H1 (cell line): ENCODE results near the gene KIF20A. TPM values are rescaled to one million over a fixed set of nuclear protein-coding genes. Genes with fewer than 3 reads are reported as not detected.

Experiments
- CTCF ChIA-PET: fragments of 300-600 bp; sonication (Branson Sonifier 250); formaldehyde crosslinking; loops from one replicate; lab custom pipeline; 2021; ENCODE audit not compliant: partially characterized antibody; lab: Charles Lee
- POLR2A ChIA-PET: fragments of 300-600 bp; sonication (Branson Sonifier 250); formaldehyde crosslinking; loops from one replicate; lab custom pipeline; 2021; ENCODE audit warnings: inconsistent platforms; ENCODE audit not compliant: partially characterized antibody; lab: Charles Lee
- DNase-seq, 2 experiments: peaks; one replicate each; pipeline versions ENCODE4 v3.0.0 to v3.0.0-alpha.2; 2010 to 2022; ENCODE audit warnings: low spot score in 2 of 2, low read depth in 1 of 2, mixed read lengths in 1 of 2
- FAIRE-seq: peaks from 2 replicates; lab custom pipeline; 2011; peaks lifted over from hg19 to GRCh38; lab: Jason Lieb, UNC
- H2AFZ ChIP-seq: 2 replicates; pipeline ENCODE4 v1.8.1; 2012; ENCODE audit warnings: low read length, inconsistent platforms
- H2AK5ac ChIP-seq: 2 replicates; pipeline ENCODE4 v1.6.1; 2013; ENCODE audit warnings: low read depth, low read length
- H2BK120ac ChIP-seq: replicated peaks from 2 replicates; pipeline ENCODE3; 2013; ENCODE audit warnings: low read depth, low read length, inconsistent platforms
- H2BK12ac ChIP-seq: 2 replicates; pipeline ENCODE4 v1.6.1; 2013; ENCODE audit warnings: low read depth, low read length
- H2BK15ac ChIP-seq: 2 replicates; pipeline ENCODE4 v1.6.1; 2013; ENCODE audit warnings: low read length
- H2BK20ac ChIP-seq: 2 replicates; pipeline ENCODE4 v1.6.1; 2013; ENCODE audit warnings: low read length
- H2BK5ac ChIP-seq: 2 replicates; pipeline ENCODE4 v1.6.1; 2013; ENCODE audit warnings: low read depth, low read length
- H3K14ac ChIP-seq: 2 replicates; pipeline ENCODE4 v1.6.1; 2013; ENCODE audit warnings: inconsistent platforms; ENCODE audit not compliant: insufficient read length
- H3K18ac ChIP-seq: 2 replicates; pipeline ENCODE4 v1.6.1; 2013; ENCODE audit warnings: low read length; ENCODE audit errors: extremely low read depth
- H3K23ac ChIP-seq: 2 replicates; pipeline ENCODE4 v1.6.1; 2013; ENCODE audit warnings: inconsistent platforms; ENCODE audit not compliant: insufficient read length
- H3K23me2 ChIP-seq: 2 replicates; pipeline ENCODE4 v1.6.1; 2013; ENCODE audit warnings: low read depth, low read length
- H3K27ac ChIP-seq: 2 replicates; pipeline ENCODE4 v1.6.1; 2011; ENCODE audit warnings: low read depth, low read length, inconsistent platforms
- H3K27me3 ChIP-seq, 4 experiments: replicated peaks in 1 of 4; 1 replicate in 1 of 4; 2 replicates in 3 of 4; pipeline versions ENCODE4 v1.6.1 to v1.8.1; 2011 to 2013; ENCODE audit warnings: low read length in 3 of 4, mild to moderate bottlenecking in 3 of 4, inconsistent platforms in 2 of 4, mixed read lengths in 2 of 4, moderate library complexity in 1 of 4; ENCODE audit not compliant: control insufficient read depth in 3 of 4, insufficient read depth in 3 of 4; ENCODE audit errors: extremely low read depth in 1 of 4
- H3K36me3 ChIP-seq, 4 experiments: 2 replicates each; pipeline versions ENCODE4 v1.6.1 to v1.8.1; 2011 to 2013; ENCODE audit warnings: mild to moderate bottlenecking in 4 of 4, low read length in 3 of 4, moderate library complexity in 2 of 4, control low read depth in 1 of 4, inconsistent platforms in 1 of 4; ENCODE audit not compliant: insufficient read depth in 4 of 4, control insufficient read depth in 2 of 4
- H3K4ac ChIP-seq: replicated peaks from 2 replicates; pipeline ENCODE3; 2013; ENCODE audit warnings: low read length, low read depth, mixed read lengths, inconsistent platforms; ENCODE audit not compliant: insufficient read length
- H3K4me1 ChIP-seq, 4 experiments: replicated peaks in 1 of 4; 1 replicate in 1 of 4; 2 replicates in 3 of 4; pipeline versions ENCODE4 v1.6.1 to v1.8.1; 2011 to 2013; ENCODE audit warnings: low read length in 3 of 4, inconsistent platforms in 2 of 4, mixed read lengths in 1 of 4; ENCODE audit not compliant: insufficient read depth in 4 of 4, control insufficient read depth in 3 of 4
- H3K4me2 ChIP-seq, 2 experiments: 2 replicates each; pipeline versions ENCODE4 v1.6.1 to v1.8.1; 2011 to 2013; ENCODE audit warnings: low read depth in 2 of 2, low read length in 2 of 2, control low read depth in 1 of 2, inconsistent platforms in 1 of 2, mild to moderate bottlenecking in 1 of 2; ENCODE audit not compliant: insufficient read depth in 1 of 2
- H3K4me3 ChIP-seq, 4 experiments: fragments of 200-600, 300-600 bp in 1 of 4; sonication (generic), shearing (Covaris generic), sonication (Bioruptor Twin) in 1 of 4; 2 replicates each; pipeline versions ENCODE4 v1.5.1 to v1.8.1; 2011 to 2016; ENCODE audit warnings: low read length in 4 of 4, low read depth in 3 of 4, control low read depth in 2 of 4, inconsistent platforms in 2 of 4, mild to moderate bottlenecking in 2 of 4, mixed read lengths in 1 of 4, moderate library complexity in 1 of 4; ENCODE audit not compliant: insufficient read depth in 2 of 4; ENCODE audit errors: extremely low read depth in 1 of 4
- H3K56ac ChIP-seq: replicated peaks from 2 replicates; pipeline ENCODE3; 2013; ENCODE audit warnings: low read depth, mild to moderate bottlenecking, mixed read lengths, low read length, inconsistent platforms; ENCODE audit not compliant: insufficient read length
- H3K79me1 ChIP-seq: 2 replicates; pipeline ENCODE4 v1.6.1; 2013; ENCODE audit warnings: low read depth, low read length, control low read depth
- H3K79me2 ChIP-seq, 2 experiments: 2 replicates each; pipeline versions ENCODE4 v1.6.1 to v1.8.1; 2012 to 2013; ENCODE audit warnings: low read length in 2 of 2, mild to moderate bottlenecking in 2 of 2, inconsistent platforms in 1 of 2; ENCODE audit not compliant: insufficient read depth in 2 of 2, control insufficient read depth in 1 of 2
- H3K9ac ChIP-seq, 4 experiments: replicated peaks in 1 of 4; 1 replicate in 1 of 4; 2 replicates in 3 of 4; pipeline versions ENCODE4 v1.6.1 to v1.8.1; 2011 to 2013; ENCODE audit warnings: low read depth in 3 of 4, low read length in 3 of 4, control low read depth in 2 of 4, mild to moderate bottlenecking in 2 of 4, moderate library complexity in 2 of 4, inconsistent platforms in 1 of 4; ENCODE audit errors: extremely low read depth in 1 of 4
- H3K9me3 ChIP-seq, 2 experiments: 2 replicates each; pipeline versions ENCODE4 v1.6.1 to v1.8.1; 2012 to 2013; ENCODE audit warnings: mild to moderate bottlenecking in 2 of 2, moderate library complexity in 2 of 2, control low read depth in 1 of 2, inconsistent platforms in 1 of 2, low read depth in 1 of 2, low read length in 1 of 2, mixed read lengths in 1 of 2; ENCODE audit not compliant: insufficient read depth in 2 of 2
- H4K20me1 ChIP-seq, 2 experiments: replicated peaks in 1 of 2; 2 replicates each; pipeline versions ENCODE3 to v1.8.1; 2011 to 2013; ENCODE audit warnings: inconsistent platforms in 2 of 2, low read length in 2 of 2, mild to moderate bottlenecking in 1 of 2; ENCODE audit not compliant: insufficient read depth in 2 of 2, control insufficient read depth in 1 of 2
- H4K5ac ChIP-seq: 2 replicates; pipeline ENCODE4 v1.6.1; 2013; ENCODE audit warnings: low read length, low read depth, mixed read lengths, inconsistent platforms; ENCODE audit not compliant: insufficient read length
- H4K8ac ChIP-seq: 2 replicates; pipeline ENCODE4 v1.8.0; 2013; ENCODE audit warnings: mild to moderate bottlenecking, moderate library complexity, low read length, inconsistent platforms; ENCODE audit not compliant: insufficient read depth; ENCODE audit errors: extremely low read depth
- H4K91ac ChIP-seq: replicated peaks from 2 replicates; pipeline ENCODE3; 2013; ENCODE audit warnings: low read length, mixed read lengths, inconsistent platforms; ENCODE audit not compliant: insufficient read length
- ASH2L ChIP-seq: fragments of 200-600, 300-600 bp; sonication (generic); IDR thresholded peaks from one replicate; pipeline ENCODE4 v1.7.1; 2017; ENCODE audit warnings: low read length
- BCL11A ChIP-seq, 2 experiments: IDR thresholded peaks; one replicate each; pipeline ENCODE4 v1.6.1; 2011; ENCODE audit warnings: low read depth in 2 of 2, low read length in 2 of 2, mild to moderate bottlenecking in 2 of 2
- CEBPB ChIP-seq: IDR thresholded peaks from 2 replicates; pipeline ENCODE4 v1.6.1; 2012; ENCODE audit warnings: low read depth, low read length
- HDAC2 ChIP-seq, 2 experiments: fragments of 300-600 bp in 1 of 2; sonication (generic) in 1 of 2; IDR thresholded peaks; 2 replicates each; pipeline ENCODE4 v1.6.1; 2011 to 2012; ENCODE audit warnings: low read depth in 2 of 2, low read length in 2 of 2, mild to moderate bottlenecking in 2 of 2, moderate library complexity in 2 of 2, borderline replicate concordance in 1 of 2, inconsistent platforms in 1 of 2
- NANOG ChIP-seq: IDR thresholded peaks from 2 replicates; pipeline ENCODE4 v1.6.1; 2011; ENCODE audit warnings: low read length, low read depth, mild to moderate bottlenecking, inconsistent platforms; ENCODE audit not compliant: insufficient read depth, poor library complexity, severe bottlenecking
- NRF1 ChIP-seq: IDR thresholded peaks from 2 replicates; pipeline ENCODE4 v1.6.1; 2011; ENCODE audit warnings: mild to moderate bottlenecking, low read depth, low read length, improper control_type of control experiment
- RAD21 ChIP-seq, 2 experiments: IDR thresholded peaks in 1 of 2; conservative IDR thresholded peaks in 1 of 2; 2 replicates each; pipeline ENCODE4 v1.6.1; 2011; ENCODE audit warnings: low read depth in 2 of 2, low read length in 2 of 2, improper control_type of control experiment in 1 of 2, inconsistent platforms in 1 of 2, mild to moderate bottlenecking in 1 of 2, moderate library complexity in 1 of 2
- SAP30 ChIP-seq: fragments of 300-600 bp; sonication (generic); IDR thresholded peaks from 2 replicates; pipeline ENCODE4 v1.7.1; 2012; ENCODE audit warnings: low read length, moderate library complexity, mild to moderate bottlenecking, inconsistent platforms; ENCODE audit not compliant: insufficient read depth, insufficient replicate concordance
- SP2 ChIP-seq: IDR thresholded peaks from 2 replicates; pipeline ENCODE4 v1.6.1; 2012; ENCODE audit warnings: mild to moderate bottlenecking, low read length, inconsistent platforms
- SP4 ChIP-seq: IDR thresholded peaks from 2 replicates; pipeline ENCODE4 v1.6.1; 2012; ENCODE audit warnings: low read length, inconsistent platforms
- WGBS, 2 experiments: shearing (Covaris generic) in 1 of 2; methylation state at CpG; one replicate each; pipeline versions ENCODE4 v1.1.6 to v1.1.7; 2013 to 2015; ENCODE audit warnings: low lambda C conversion rate in 2 of 2, mixed read lengths in 2 of 2, inconsistent platforms in 1 of 2, low coverage in 1 of 2, missing lambda C conversion rate in 1 of 2; ENCODE audit not compliant: insufficient replicate concordance in 2 of 2, insufficient coverage in 1 of 2, insufficient read length in 1 of 2; ENCODE audit errors: extremely low coverage in 1 of 2, missing lambda C conversion rate in 1 of 2; 5-methylcytosine and 5-hydroxymethylcytosine counted together
- polyA plus RNA-seq, 7 experiments: library from polyadenylated mRNA; depleted of rRNA in 3 of 7; stranded (reverse) in 5 of 7; unstranded in 2 of 7; fragments of >200 nt in 5 of 7; fragments of 200-250 nt in 2 of 7; gene quantifications; 1 replicate in 5 of 7; 2 replicates in 1 of 7; 4 replicates in 1 of 7; pipeline versions ENCODE4 v1.2.1 to v1.2.3, GENCODE V29; 2011 to 2013; ENCODE audit warnings: missing spikeins in 2 of 7, mixed read lengths in 2 of 7
- total RNA-seq: library from RNA; stranded (reverse); fragmentation: NEBNext Ultra II Directional; extraction: Animal tissue kit (Norgen Biotek cat#: 25700); gene quantifications from 2 replicates; pipeline ENCODE4 v1.2.1, GENCODE V29; 2021
- TF ChIP-seq, protein P1 (sequence below), 3 experiments: IDR thresholded peaks; 1 replicate in 2 of 3; 2 replicates in 1 of 3; pipeline versions ENCODE4 v1.5.1 to v1.6.1; 2011; ENCODE audit warnings: low read length in 3 of 3, mild to moderate bottlenecking in 3 of 3, inconsistent platforms in 2 of 3, low read depth in 1 of 3, moderate library complexity in 1 of 3; ENCODE audit not compliant: insufficient read depth in 1 of 3; ENCODE audit errors: control extremely low read depth in 1 of 3

Gene KIF20A
- total and polyA plus RNA-seq, 2 of the 8 experiments (the other 6 are each of a cell fraction or from before 2014, with no cell fraction given), result 33.3 to 67.1 TPM

DNA sequence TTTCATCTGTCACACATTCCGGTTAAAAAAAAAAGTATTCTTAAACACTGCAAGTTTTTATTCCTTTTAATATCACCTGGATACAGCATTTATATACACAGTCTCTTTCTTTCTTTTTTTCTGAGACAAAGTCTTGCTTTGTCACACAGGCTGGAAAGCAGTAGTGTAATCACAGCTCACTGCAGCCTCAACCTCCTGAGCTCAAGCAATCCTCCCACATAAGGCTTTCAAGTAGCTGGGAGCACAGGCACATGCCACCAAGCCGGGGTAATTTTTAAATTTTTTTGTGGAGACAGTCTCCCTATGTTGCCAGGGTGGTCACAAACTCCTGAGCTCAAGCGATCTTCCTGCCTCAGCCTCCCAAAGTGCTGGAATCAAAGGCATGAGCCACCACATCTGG, 13.9 kb downstream of the KIF20A start:
- POLR2A ChIA-PET, result interaction anchor here (1.0 to 1.9 kb wide), 2 partner anchors 9 to 14 kb away, joined by 3 to 4 read pairs; partner anchors contain the start of gene KIF20A
- Histone ChIP-seq H3K27ac (no peak overlapping the region), H4K91ac (no peak overlapping the region), H3K18ac (no peak overlapping the region), H3K79me2 (no peaks in the 10 kb centered on the region), H3K36me3 (peaks cover 22 to 74% (median 45%) of the 10 kb centered on the region in 4 experiments), H3K4me3 (no peak overlapping the region), H4K5ac (no peak overlapping the region), H3K27me3 (peaks cover 0 to 1% (median 0%) of the 10 kb centered on the region in 4 experiments; a peak in 1 of 7 replicates), H2BK15ac (no peak overlapping the region), H3K79me1 (no peaks in the 10 kb centered on the region), H2BK12ac (no peak overlapping the region), H3K4ac (no peak overlapping the region), H2AK5ac (no peak overlapping the region), H3K23ac (no peak overlapping the region), H3K23me2 (no peaks in the 10 kb centered on the region), H4K20me1 (no peaks in the 10 kb centered on the region), H3K14ac (no peak overlapping the region), H4K8ac (no peak overlapping the region), H2BK120ac (no peak overlapping the region), H3K9me3 (no peaks in the 10 kb centered on the region), H2BK20ac (no peak overlapping the region), H3K56ac (no peak overlapping the region), H3K9ac (no peak overlapping the region), H3K4me1 (no peaks in the 10 kb centered on the region), H2AFZ (no peak overlapping the region), H2BK5ac (no peak overlapping the region), H3K4me2 (no peak overlapping the region)
- CTCF ChIA-PET, result interaction anchor here (1.0 kb wide), 1 partner anchor 13 kb away, joined by 3 read pairs; no protein-coding TSS in a partner anchor
- FAIRE-seq, result no peak
- WGBS, 2 experiments, result 89% methylated on average over 3 of the region's 3 CpGs; no CpG with 5 or more reads in 1 of the 2 experiments
- no peak for DNase-seq
- no peak for TF ChIP-seq BCL11A (IDR thresholded peaks at IDR 0.05; ENCODE audit: low read depth in 2 of 2, low read length in 2 of 2)
- TF ChIP-seq, protein P1, sequence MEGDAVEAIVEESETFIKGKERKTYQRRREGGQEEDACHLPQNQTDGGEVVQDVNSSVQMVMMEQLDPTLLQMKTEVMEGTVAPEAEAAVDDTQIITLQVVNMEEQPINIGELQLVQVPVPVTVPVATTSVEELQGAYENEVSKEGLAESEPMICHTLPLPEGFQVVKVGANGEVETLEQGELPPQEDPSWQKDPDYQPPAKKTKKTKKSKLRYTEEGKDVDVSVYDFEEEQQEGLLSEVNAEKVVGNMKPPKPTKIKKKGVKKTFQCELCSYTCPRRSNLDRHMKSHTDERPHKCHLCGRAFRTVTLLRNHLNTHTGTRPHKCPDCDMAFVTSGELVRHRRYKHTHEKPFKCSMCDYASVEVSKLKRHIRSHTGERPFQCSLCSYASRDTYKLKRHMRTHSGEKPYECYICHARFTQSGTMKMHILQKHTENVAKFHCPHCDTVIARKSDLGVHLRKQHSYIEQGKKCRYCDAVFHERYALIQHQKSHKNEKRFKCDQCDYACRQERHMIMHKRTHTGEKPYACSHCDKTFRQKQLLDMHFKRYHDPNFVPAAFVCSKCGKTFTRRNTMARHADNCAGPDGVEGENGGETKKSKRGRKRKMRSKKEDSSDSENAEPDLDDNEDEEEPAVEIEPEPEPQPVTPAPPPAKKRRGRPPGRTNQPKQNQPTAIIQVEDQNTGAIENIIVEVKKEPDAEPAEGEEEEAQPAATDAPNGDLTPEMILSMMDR (IDR thresholded peaks at IDR 0.05; ENCODE audit: control extremely low read depth in 1 of 3, insufficient read depth in 1 of 3, low read depth in 1 of 3, low read length in 3 of 3), result no peak
- no peak for TF ChIP-seq HDAC2 (IDR thresholded peaks at IDR 0.05; ENCODE audit: borderline replicate concordance in 1 of 2, low read depth in 2 of 2, low read length in 2 of 2)
- TF ChIP-seq NRF1, result no peak
- no peak for TF ChIP-seq RAD21 (IDR thresholded peaks at IDR 0.05 in 1 of 2, conservative IDR thresholded peaks at IDR 0.05 in 1 of 2; ENCODE audit: low read depth in 2 of 2, low read length in 2 of 2)
- TF ChIP-seq SAP30, result no peak
- no peak for TF ChIP-seq SP2
- no peak for TF ChIP-seq NANOG
- TF ChIP-seq ASH2L, result no peak
- TF ChIP-seq SP4, result no peak
- TF ChIP-seq CEBPB, result no peak
